HG03469 (cell line): Measurements from ENCODE around the gene SNRNP70.
"Not testable (repeated sequence)": the region's sequence is repeated elsewhere in the genome, so short reads cannot be mapped to it uniquely, and the experiment has no call there.

Experiments used
- ATAC-seq: cut with Tn5 transposase; IDR thresholded peaks from one replicate; pipeline ENCODE4 v1.9.1; 2021; ENCODE audit warnings: mild to moderate bottlenecking, moderate library complexity, moderate number of reproducible peaks; ENCODE audit not compliant: unreplicated experiment

Gene SNRNP70

GRCh38 chr19:49141352-49141751 is 56.1 kb downstream of the SNRNP70 start:
- ATAC-seq, result no peak

- ATAC-seq, result no peak
Measured at GRCh38 chr19:49142866-49143335, 57.6 kb downstream of the SNRNP70 start.

DNA sequence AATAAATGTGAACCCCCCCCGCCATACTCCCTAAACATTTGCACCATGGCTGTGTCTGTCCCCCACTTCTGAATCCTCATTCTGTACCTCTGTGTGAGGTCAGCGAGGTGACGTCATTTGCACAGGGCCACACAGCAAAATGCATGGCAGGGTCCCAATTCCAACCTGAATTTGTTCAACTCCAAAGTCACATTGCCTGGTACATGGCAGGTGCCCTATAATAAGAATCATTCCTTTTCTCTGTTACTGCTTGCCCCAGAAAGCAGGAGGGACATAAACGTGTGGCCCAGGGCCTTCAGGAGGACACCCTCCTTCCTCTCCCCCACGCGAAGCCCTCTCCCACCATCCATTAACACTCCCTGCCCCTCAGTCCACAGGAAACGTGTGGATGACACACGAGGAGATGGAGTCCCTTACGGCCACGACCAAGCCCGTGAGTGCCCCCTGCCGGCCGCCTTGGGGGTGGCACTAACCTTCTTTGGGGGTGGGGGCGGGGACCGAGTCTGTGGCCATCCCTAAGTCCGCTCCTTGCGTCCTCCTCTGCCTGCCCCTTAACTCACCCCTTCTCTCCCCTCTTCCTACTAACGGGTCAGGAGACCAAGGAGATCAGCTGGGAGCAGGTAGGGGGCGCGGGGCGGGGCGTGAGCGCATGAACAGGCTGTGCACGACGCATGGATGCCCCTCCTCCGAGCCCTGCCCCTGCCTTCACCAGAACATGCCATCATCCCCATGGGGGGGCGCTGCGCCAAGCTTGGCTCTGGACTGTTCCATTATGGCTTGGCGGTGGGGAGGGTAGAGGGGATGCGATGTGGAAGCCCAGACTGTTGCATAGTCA is 60.5 kb downstream of the SNRNP70 start:
- no peak for ATAC-seq

- not testable (repeated sequence) for ATAC-seq
Measured at GRCh38 chr19:49146408-49146770, 61.1 kb downstream of the SNRNP70 start.

DNA sequence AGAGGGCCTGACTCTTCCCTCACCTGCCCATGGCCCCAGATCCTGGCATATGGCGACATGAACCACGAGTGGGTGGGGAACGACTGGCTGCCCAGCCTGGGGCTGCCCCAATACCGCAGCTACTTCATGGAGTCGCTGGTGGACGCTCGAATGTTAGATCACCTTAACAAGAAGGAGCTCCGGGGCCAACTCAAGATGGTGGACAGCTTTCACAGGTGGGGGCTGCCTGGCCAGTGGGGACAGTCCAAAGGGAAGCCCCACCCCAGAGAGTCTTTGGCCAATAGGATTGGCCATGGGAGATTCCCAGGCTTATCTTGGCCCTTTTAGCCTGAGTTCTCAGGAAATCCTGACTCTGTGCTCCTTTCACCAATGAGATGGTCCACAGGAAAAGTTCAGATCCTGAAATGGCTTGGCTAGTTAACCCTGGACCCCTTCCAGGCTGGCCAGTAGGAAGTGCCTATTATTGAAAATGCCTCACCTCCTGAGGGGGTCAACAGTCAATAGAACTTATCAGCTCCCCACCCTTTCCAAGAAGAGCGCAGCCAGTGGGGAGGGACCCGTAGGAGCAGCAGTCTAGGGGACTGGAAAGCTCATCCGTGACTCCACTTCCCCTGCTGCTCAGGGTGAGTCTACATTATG is 62.9 kb downstream of the SNRNP70 start:
- ATAC-seq, result no peak

GRCh38 chr19:49148784-49149651 is 63.8 kb downstream of the SNRNP70 start:
- no peak for ATAC-seq

- ATAC-seq, result no peak
Measured at GRCh38 chr19:49149652-49150105, 64.4 kb downstream of the SNRNP70 start.

GRCh38 chr19:49150106-49150943 is 65.1 kb downstream of the SNRNP70 start:
- no peak for ATAC-seq

DNA sequence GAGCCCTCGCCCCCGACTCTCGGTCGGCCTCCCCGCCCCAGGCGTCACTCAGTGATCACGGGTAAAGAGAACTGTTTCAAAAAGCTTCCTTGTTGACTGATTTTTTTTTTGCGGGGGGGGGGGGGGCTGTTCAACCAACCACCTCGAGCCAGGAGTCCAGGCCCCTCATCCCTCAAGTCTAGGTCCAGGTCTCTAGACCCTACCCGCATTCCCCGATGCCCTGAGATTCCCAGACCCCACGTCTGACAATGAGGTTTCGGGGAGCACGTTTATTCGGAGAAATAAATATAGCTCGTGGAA is 65.6 kb downstream of the SNRNP70 start:
- ATAC-seq, result no peak

- no peak for ATAC-seq
Measured at GRCh38 chr19:49151267-49152118, 66.2 kb downstream of the SNRNP70 start.

- ATAC-seq, result no peak
Measured at GRCh38 chr19:49152119-49152550, 66.9 kb downstream of the SNRNP70 start.

DNA sequence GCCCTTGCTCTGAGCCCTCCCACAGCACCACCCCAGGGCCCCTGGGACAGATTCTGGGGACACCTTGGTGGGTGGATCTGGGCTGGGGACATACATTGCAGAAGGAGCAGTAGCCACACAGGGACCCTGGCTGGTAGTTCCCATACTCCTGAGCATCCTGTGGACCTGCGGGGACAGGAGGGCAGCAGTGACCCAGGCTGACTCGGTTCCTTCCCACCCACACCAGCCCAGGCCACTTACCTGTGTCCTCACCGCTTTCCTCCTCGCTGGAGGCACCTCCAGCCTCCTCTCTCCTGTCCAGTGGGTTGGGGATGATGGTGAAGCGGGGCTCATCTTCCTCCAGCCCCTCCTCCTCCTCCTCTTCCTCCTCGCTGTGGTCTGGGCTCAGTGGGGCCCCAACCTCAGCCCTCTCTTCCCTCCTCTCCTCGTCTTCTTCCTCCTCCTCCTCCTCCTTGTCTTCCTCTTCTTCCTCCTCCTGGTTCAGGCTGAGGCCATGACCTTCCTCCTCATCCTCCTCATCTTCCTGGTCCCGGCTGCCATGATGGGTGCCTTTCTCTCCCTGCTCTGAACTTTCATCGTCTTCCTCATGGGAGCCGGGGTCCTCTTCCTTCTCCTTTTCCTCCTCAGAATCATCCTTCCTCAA is 68.0 kb downstream of the SNRNP70 start:
- no peak for ATAC-seq

DNA sequence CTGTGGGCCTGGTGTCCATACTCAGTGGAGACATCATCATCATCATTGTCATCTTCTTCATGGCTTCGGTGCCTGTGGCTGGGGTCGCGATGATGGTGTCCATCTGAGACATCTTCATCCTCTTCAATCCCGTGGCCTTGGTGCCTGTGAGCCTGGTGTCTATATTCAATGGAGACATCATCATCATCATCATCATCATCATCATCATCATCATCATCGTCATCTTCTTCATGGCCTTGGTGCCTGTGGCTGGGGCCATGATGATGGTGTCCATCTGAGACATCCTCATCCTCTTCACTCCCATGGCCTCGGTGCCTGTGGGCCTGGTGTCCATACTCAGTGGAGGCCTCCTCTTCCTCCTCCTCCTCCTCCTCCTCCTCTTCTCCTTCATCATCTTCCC is 69.0 kb downstream of the SNRNP70 start:
- ATAC-seq, result no peak

- no peak for ATAC-seq
Measured at GRCh38 chr19:49155005-49155819, 70.0 kb downstream of the SNRNP70 start, which contains the start of gene HRC. Gene HRC (minus strand): TSS chr19:49155396. CDS start chr19:49155237, 159 bp downstream.

DNA sequence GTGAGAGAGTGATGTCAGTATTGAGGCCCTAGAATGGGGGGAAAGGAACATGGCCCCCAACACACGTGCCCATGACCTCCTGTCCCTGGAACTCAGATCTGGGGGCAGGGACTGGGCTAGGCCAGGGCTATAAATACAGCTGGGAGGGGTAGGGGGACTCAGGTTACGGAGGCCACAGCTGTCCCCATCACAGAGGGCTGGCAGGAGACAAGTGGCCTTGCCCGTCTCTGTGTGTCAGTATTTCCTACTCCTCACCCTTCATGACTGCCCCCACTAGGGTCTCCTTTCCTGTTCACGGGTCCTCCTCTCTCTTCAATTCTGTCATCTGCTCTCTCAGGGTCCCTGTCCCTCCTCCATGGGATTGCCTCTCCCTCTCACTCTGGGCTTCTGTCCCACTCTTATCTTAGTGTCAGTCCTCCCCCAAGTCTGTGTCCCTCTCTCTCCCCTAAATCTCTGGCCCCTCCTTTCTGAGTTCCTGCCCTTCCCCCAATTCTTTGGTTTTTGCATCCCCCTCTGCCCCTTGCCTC is 70.6 kb downstream of the SNRNP70 start:
- no peak for ATAC-seq

DNA sequence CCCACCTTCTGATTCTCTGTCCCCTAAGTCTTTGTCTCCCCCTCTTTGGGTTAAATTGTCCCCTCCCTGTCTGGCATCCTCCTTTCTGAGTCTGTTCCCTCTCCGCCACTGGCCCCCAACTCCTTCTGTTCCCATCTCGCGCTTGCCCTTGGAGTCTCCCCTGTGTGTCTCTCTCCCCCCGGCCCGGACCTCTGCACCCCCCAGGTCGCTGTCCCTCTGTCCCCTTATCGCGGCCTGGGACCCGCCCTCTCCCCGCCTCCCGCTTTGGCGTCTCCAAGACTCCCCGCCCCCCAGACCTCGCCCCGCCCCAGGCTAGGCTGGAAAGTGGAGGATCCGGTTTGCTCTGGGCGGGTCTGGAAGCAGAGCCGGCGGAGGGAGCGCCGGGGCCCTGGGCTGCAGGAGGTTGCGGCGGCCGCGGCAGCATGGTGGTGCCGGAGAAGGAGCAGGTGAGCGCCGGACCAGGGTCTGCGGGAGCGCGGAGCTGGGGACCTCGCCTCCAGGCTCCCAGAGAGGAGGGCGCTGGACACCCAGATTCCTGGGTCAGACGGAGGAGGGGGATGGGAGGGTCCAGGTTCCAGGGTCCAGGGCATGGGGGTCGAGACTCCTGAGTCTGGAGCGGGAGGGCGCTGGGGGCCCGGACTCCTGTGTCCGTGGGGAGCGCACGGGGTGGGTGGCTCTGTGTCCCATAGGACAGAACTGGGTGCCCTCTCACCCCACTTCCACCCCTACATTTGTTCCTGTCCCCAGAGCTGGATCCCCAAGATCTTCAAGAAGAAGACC is 72.4 kb downstream of the SNRNP70 start, which contains the start of gene TRPM4:
TSS of gene TRPM4 (plus strand) at position 348 of the 780 bp plus-strand sequence. CDS start at position 423, 75 bp downstream.
- no peak for ATAC-seq
